ENCODE data around the gene ADAMTS6. TPM values are rescaled to one million over a fixed set of nuclear protein-coding genes. Genes with fewer than 3 reads are reported as not detected.

ADAMTS6 gene
- total and polyA plus RNA-seq, 11 donors: 0.28 to 4.3 (median 3.0) TPM

GRCh38 chr5:65108786-65109743 is 372.7 kb downstream of the ADAMTS6 start:
- no peak for ATAC-seq
- Histone ChIP-seq H3K4me3 (no peak overlapping the region), H3K27ac (no peak overlapping the region), H3K36me3 (no peaks in the 10 kb centered on the region), H3K9me3 (no peaks in the 10 kb centered on the region), H3K27me3 (no peaks in the 10 kb centered on the region), H3K4me1 (no peaks in the 10 kb centered on the region)
- no peak for DNase-seq
- intact Hi-C loops (cut with DNase I): loop anchor here in 7 of 10 donors (10.0 kb wide), 4 partner anchors 74 to 294 kb away; no protein-coding TSS in a partner anchor
- TF ChIP-seq POLR2A (IDR thresholded peaks at IDR 0.05): no peak
- TF ChIP-seq, protein P1, sequence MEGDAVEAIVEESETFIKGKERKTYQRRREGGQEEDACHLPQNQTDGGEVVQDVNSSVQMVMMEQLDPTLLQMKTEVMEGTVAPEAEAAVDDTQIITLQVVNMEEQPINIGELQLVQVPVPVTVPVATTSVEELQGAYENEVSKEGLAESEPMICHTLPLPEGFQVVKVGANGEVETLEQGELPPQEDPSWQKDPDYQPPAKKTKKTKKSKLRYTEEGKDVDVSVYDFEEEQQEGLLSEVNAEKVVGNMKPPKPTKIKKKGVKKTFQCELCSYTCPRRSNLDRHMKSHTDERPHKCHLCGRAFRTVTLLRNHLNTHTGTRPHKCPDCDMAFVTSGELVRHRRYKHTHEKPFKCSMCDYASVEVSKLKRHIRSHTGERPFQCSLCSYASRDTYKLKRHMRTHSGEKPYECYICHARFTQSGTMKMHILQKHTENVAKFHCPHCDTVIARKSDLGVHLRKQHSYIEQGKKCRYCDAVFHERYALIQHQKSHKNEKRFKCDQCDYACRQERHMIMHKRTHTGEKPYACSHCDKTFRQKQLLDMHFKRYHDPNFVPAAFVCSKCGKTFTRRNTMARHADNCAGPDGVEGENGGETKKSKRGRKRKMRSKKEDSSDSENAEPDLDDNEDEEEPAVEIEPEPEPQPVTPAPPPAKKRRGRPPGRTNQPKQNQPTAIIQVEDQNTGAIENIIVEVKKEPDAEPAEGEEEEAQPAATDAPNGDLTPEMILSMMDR (IDR thresholded peaks at IDR 0.05): no peak
- WGBS, 4 donors: 76 to 94% (median 81%) methylated on average over 3 of the region's 3 CpGs

- no peaks in the 10 kb centered on the region for H3K36me3 ChIP-seq
- TF ChIP-seq, protein P1 (IDR thresholded peaks at IDR 0.05): no peak
- TF ChIP-seq POLR2A (IDR thresholded peaks at IDR 0.05): no peak
- DNase-seq (no peak), ATAC-seq (no peak)
- no peak overlapping the region for H3K4me3 ChIP-seq
- intact Hi-C loops (cut with DNase I): loop anchor here in 7 of 10 donors (10.0 kb wide), 4 partner anchors 70 to 290 kb away; no protein-coding TSS in a partner anchor
- H3K4me1 ChIP-seq: peaks cover 0 to 22% (median 8%) of the 10 kb centered on the region in 12 donors
- WGBS, 4 donors: 88 to 97% (median 93%) methylated on average over 4 of the region's 4 CpGs
- no peaks in the 10 kb centered on the region for H3K27me3 ChIP-seq
- H3K9me3 ChIP-seq: no peaks in the 10 kb centered on the region
- H3K27ac ChIP-seq: no peak overlapping the region
These were observed 376.4 kb downstream of the ADAMTS6 start for GRCh38 chr5:65105301-65105700.

DNA sequence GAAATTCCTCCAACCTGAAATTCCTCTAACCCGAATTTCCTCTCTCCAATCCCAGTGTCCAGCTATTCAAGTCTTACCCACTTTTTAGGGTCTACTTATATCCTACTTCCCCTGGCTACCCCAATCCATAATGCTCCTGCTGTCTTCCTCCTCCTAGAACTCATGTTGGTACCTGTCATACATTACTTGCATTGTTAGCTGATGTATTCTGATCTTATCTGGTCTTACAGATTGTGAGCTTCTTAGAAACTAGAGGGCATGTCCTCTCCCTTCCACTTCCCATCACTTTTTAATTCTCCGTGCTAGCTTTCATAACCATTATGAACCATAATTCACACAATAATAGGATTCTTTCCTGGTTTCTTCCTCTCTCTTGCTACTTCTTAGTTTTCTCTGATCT is 376.9 kb downstream of the ADAMTS6 start:
- DNase-seq (no peak), ATAC-seq (no peak)
- intact Hi-C loops (cut with DNase I): loop anchor here (5.0 to 10.0 kb wide), 12 partner anchors 68 to 377 kb away; partner anchors contain the start of gene ADAMTS6 (in 2 of the 10)
- H3K4me3 ChIP-seq: no peak overlapping the region
- no peak for TF ChIP-seq POLR2A (IDR thresholded peaks at IDR 0.05)
- TF ChIP-seq, protein P1 (IDR thresholded peaks at IDR 0.05): no peak
- WGBS, 4 donors: 87 to 97% (median 90%) methylated on average over 2 of the region's 2 CpGs
- H3K27me3 ChIP-seq: no peaks in the 10 kb centered on the region
- H3K9me3 ChIP-seq: no peaks in the 10 kb centered on the region
- peaks cover 0 to 22% (median 8%) of the 10 kb centered on the region in 12 donors for H3K4me1 ChIP-seq
- H3K27ac ChIP-seq: no peak overlapping the region
- H3K36me3 ChIP-seq: no peaks in the 10 kb centered on the region

Measured in heart left ventricle (tissue), 16 donors.